GM23248 (cell line): ENCODE data around the gene TAF1C. TPM values are rescaled to one million over a fixed set of nuclear protein-coding genes. Genes with fewer than 3 reads are reported as not detected.

Source experiments
- DNase-seq: peaks from one replicate; pipeline ENCODE4 v3.0.0-alpha.2; 2015
- H2AFZ ChIP-seq: fragments of 200-600 bp; sonication (generic); 2 replicates; pipeline ENCODE4 v1.6.1; 2016; ENCODE audit warnings: antibody characterized with exemption
- H3F3A ChIP-seq: fragments of 200-600 bp; sonication (generic); 2 replicates; pipeline ENCODE4 v1.6.1; 2016; ENCODE audit warnings: mild to moderate bottlenecking, antibody characterized with exemption, mixed run types; ENCODE audit not compliant: insufficient read depth
- H3K27ac ChIP-seq: fragments of 200-600 bp; sonication (generic); 2 replicates; pipeline ENCODE4 v1.5.1; 2016; ENCODE audit warnings: mild to moderate bottlenecking
- H3K27me3 ChIP-seq: fragments of 200-600 bp; sonication (generic); replicated peaks from 2 replicates; pipeline ENCODE4 v1.6.1; 2016; ENCODE audit warnings: mild to moderate bottlenecking; ENCODE audit not compliant: insufficient read depth
- H3K36me3 ChIP-seq: fragments of 200-600 bp; sonication (generic); 2 replicates; pipeline ENCODE4 v1.6.1; 2016; ENCODE audit warnings: low read depth, mild to moderate bottlenecking
- H3K4me1 ChIP-seq: fragments of 200-600 bp; sonication (generic); 2 replicates; pipeline ENCODE4 v1.6.1; 2016; ENCODE audit warnings: mild to moderate bottlenecking; ENCODE audit not compliant: insufficient read depth
- H3K4me2 ChIP-seq: fragments of 200-600 bp; sonication (generic); one replicate; pipeline ENCODE4 v1.6.1; 2016; ENCODE audit warnings: mild to moderate bottlenecking; ENCODE audit not compliant: unreplicated experiment
- H3K4me3 ChIP-seq: fragments of 200-600 bp; sonication (generic); 2 replicates; pipeline ENCODE4 v1.5.1; 2016; ENCODE audit warnings: mild to moderate bottlenecking
- H3K79me2 ChIP-seq: fragments of 200-600 bp; sonication (generic); 2 replicates; pipeline ENCODE4 v1.6.1; 2016; ENCODE audit warnings: mild to moderate bottlenecking; ENCODE audit not compliant: insufficient read depth
- H3K9ac ChIP-seq: fragments of 200-600 bp; sonication (generic); 2 replicates; pipeline ENCODE4 v1.6.1; 2016; ENCODE audit warnings: mild to moderate bottlenecking
- H3K9me2 ChIP-seq: fragments of 200-600 bp; sonication (generic); 2 replicates; pipeline ENCODE4 v1.6.1; 2016; ENCODE audit warnings: mixed run types, mild to moderate bottlenecking, moderate library complexity; ENCODE audit not compliant: insufficient read depth
- H3K9me3 ChIP-seq: fragments of 200-600 bp; sonication (generic); one replicate; pipeline ENCODE4 v1.6.1; 2017; ENCODE audit warnings: low read depth
- H4K20me1 ChIP-seq: fragments of 200-600 bp; sonication (generic); 2 replicates; pipeline ENCODE4 v1.6.0; 2016; ENCODE audit not compliant: insufficient read depth
- EZH2 ChIP-seq: fragments of 200-600 bp; sonication (generic); IDR thresholded peaks from 2 replicates; pipeline ENCODE4 v1.6.1; 2018; ENCODE audit warnings: antibody characterized with exemption, mild to moderate bottlenecking; ENCODE audit not compliant: insufficient read depth, poor library complexity, severe bottlenecking
- EZH2phosphoT487 ChIP-seq: fragments of 200-600 bp; sonication (generic); IDR thresholded peaks from 2 replicates; pipeline ENCODE4 v1.6.1; 2018; ENCODE audit warnings: antibody characterized with exemption, moderate library complexity, mild to moderate bottlenecking, low read depth; ENCODE audit not compliant: insufficient read depth
- WGBS, 2 experiments: methylation state at CpG; one replicate each; pipeline ENCODE4 v1.1.6; 2015 to 2017; ENCODE audit warnings: low lambda C conversion rate in 2 of 2, low coverage in 1 of 2; ENCODE audit errors: missing lambda C conversion rate in 2 of 2; 5-methylcytosine and 5-hydroxymethylcytosine counted together
- in situ Hi-C: fragments of 300-500 bp; cut with MboI; formaldehyde crosslinking; loops from 2 replicates; pipeline ENCODE4 v1.15.0; 2020
- polyA plus RNA-seq: library from polyadenylated mRNA; unstranded; fragments of >200 nt; fragmentation: Nextera tagmentation; extraction: Ambion mirVana; gene quantifications from 2 replicates; pipeline ENCODE4 v1.2.1, GENCODE V29; 2016
- total RNA-seq: library from RNA; depleted of rRNA; stranded (reverse); fragments of >200 nt; shearing (Covaris generic); gene quantifications from 2 replicates; pipeline ENCODE4 v1.2.3, GENCODE V29; 2014

The TAF1C gene
- total and polyA plus RNA-seq, 2 experiments from 2014 or later, result 18.1 to 31.5 TPM

DNA sequence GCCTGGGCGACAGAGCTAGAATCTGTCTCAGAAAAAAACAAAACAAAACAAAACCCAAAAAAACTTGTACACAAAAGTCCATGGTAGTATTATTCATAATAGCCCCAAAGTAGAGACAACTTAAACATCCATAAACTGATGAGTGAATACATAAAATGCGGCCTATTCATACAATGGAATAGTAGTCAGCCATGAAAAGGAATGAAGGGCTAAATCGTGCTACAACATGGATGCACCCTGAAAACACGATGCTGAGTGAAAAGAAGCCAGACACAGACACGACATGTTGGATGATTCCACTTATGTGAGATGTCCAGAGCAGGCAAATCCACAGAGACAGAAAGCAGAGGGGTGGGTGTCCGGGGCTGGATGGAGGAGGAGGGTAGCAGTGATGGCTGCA is 40.7 kb upstream of the TAF1C start:
- WGBS, 2 experiments, result 85% methylated on average over 6 of the region's 6 CpGs
- H3K9ac ChIP-seq, result no peak overlapping the region

GRCh38 chr16:84226026-84226425 is 39.2 kb upstream of the TAF1C start:
- H3K27ac ChIP-seq, result no peak overlapping the region
- H2AFZ ChIP-seq, result no peak overlapping the region
- H3K4me3 ChIP-seq, result no peak overlapping the region
- no peak for TF ChIP-seq EZH2
- no peak for TF ChIP-seq EZH2phosphoT487
- no peak overlapping the region for H3K4me2 ChIP-seq
- H3K4me1 ChIP-seq, result peaks cover 22% of the 10 kb centered on the region
- WGBS, 2 experiments, result 53 to 63% methylated on average over 8 of the region's 8 CpGs
- H3K27me3 ChIP-seq, result no peaks in the 10 kb centered on the region
- no peak overlapping the region for H3K9ac ChIP-seq
- no peaks in the 10 kb centered on the region for H3K9me3 ChIP-seq
- no peaks in the 10 kb centered on the region for H4K20me1 ChIP-seq
- in situ Hi-C loops, result no loop called here
- H3K36me3 ChIP-seq, result no peaks in the 10 kb centered on the region
- no peaks in the 10 kb centered on the region for H3K79me2 ChIP-seq
- H3F3A ChIP-seq, result no peaks in the 10 kb centered on the region
- no peaks in the 10 kb centered on the region for H3K9me2 ChIP-seq
- peak; percentile 26 for DNase-seq

More for the DNA sequence above, 40.7 kb upstream of the TAF1C start:
- H3K9me3 ChIP-seq, result no peaks in the 10 kb centered on the region
- in situ Hi-C loops, result no loop called here
- H4K20me1 ChIP-seq, result no peaks in the 10 kb centered on the region
- no peaks in the 10 kb centered on the region for H3K36me3 ChIP-seq
- H3K27ac ChIP-seq, result no peak overlapping the region
- no peak overlapping the region for H2AFZ ChIP-seq
- no peaks in the 10 kb centered on the region for H3K9me2 ChIP-seq
- no peak for DNase-seq
- H3F3A ChIP-seq, result no peaks in the 10 kb centered on the region
- no peaks in the 10 kb centered on the region for H3K79me2 ChIP-seq
- TF ChIP-seq EZH2phosphoT487 (no peak), EZH2 (no peak)
- H3K4me2 ChIP-seq, result peak overlapping the region; percentile 59
- no peak overlapping the region for H3K4me3 ChIP-seq
- peaks cover 22% of the 10 kb centered on the region for H3K4me1 ChIP-seq
- H3K27me3 ChIP-seq, result no peaks in the 10 kb centered on the region

DNA sequence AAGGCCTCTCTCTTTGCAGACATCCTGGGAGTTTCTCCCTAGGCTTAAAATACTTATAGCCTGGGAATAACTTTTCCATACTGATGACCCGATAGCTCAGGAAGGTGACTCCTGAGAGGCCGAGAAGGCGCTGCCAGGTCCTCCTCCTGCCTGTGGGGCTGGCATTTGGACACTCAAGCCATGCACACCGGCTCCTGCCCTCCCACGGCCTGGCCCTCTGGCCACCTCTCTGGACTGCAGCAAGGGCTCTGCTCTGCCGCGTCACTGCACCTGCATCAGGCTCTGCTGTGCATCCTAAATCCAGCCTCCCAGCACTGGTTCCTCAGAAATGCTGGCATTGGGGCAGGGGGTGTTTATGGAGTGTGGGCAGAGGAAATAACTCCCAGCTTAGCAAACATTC is 38.7 kb upstream of the TAF1C start:
- WGBS, 2 experiments, result 93 to 94% methylated on average over 7 of the region's 7 CpGs

DNA sequence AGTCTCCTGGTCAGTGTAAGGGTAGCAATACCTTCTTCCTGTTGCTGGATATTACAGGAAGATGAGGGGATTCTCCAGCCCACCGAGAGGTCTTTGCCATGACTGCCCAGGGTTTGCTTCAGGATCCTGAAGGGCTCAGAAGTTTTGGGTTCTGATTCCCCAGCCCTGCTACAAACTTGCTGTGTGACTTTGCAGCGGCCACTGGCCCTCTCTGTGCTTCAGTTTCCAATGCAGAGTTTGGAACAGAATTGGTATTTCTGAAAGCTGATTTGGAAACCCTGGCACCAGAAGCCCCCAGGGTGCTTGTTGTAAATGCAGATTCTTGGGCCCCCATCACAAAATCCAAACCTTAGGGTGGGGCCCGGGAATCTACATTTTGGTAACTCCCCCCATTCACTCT is 38.3 kb upstream of the TAF1C start:
- no peaks in the 10 kb centered on the region for H3K9me2 ChIP-seq
- H3K9me3 ChIP-seq, result no peaks in the 10 kb centered on the region
- no peak overlapping the region for H3K27ac ChIP-seq
- H3K36me3 ChIP-seq, result no peaks in the 10 kb centered on the region
- H3K4me2 ChIP-seq, result no peak overlapping the region
- no peak overlapping the region for H3K4me3 ChIP-seq
- peaks cover 22% of the 10 kb centered on the region for H3K4me1 ChIP-seq
- no peaks in the 10 kb centered on the region for H4K20me1 ChIP-seq
- H2AFZ ChIP-seq, result no peak overlapping the region
- DNase-seq, result no peak
- H3K27me3 ChIP-seq, result no peaks in the 10 kb centered on the region
- H3K9ac ChIP-seq, result no peak overlapping the region
- in situ Hi-C loops, result no loop called here
- TF ChIP-seq EZH2phosphoT487 (no peak), EZH2 (no peak)
- 72 to 83% methylated on average over 3 of the region's 3 CpGs for WGBS, 2 experiments
- no peaks in the 10 kb centered on the region for H3F3A ChIP-seq
- no peaks in the 10 kb centered on the region for H3K79me2 ChIP-seq

More for the DNA sequence above, 38.7 kb upstream of the TAF1C start:
- no peak overlapping the region for H3K27ac ChIP-seq
- DNase-seq, result no peak
- no peaks in the 10 kb centered on the region for H3K9me2 ChIP-seq
- no peak overlapping the region for H3K4me2 ChIP-seq
- no peaks in the 10 kb centered on the region for H3K27me3 ChIP-seq
- H3K36me3 ChIP-seq, result no peaks in the 10 kb centered on the region
- H3K4me3 ChIP-seq, result no peak overlapping the region
- no peak overlapping the region for H3K9ac ChIP-seq
- no peaks in the 10 kb centered on the region for H4K20me1 ChIP-seq
- peaks cover 22% of the 10 kb centered on the region for H3K4me1 ChIP-seq
- H2AFZ ChIP-seq, result no peak overlapping the region
- TF ChIP-seq EZH2 (no peak), EZH2phosphoT487 (no peak)
- H3K79me2 ChIP-seq, result no peaks in the 10 kb centered on the region
- in situ Hi-C loops, result no loop called here
- no peaks in the 10 kb centered on the region for H3F3A ChIP-seq
- H3K9me3 ChIP-seq, result no peaks in the 10 kb centered on the region

DNA sequence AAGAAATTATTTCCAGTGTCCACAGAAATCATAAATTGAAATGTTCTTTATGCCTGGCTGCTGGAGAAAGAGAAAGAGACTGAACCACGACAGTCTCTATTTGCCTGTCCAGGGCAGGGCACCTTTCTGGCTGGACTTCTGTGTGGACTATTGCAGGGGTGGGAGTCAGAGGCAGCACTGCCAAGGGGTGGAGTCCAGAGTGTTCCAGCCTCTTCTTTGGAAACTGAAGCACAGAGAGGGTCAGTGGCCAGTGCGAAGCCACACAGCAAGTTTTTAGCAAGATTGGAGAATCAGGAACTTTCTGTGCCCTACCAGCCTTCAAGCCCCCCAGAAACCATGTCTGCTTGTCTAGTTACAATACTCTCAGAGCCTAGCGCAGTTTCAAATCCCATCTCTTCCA is 37.7 kb upstream of the TAF1C start:
- no peaks in the 10 kb centered on the region for H4K20me1 ChIP-seq
- no peak for DNase-seq
- H3K4me1 ChIP-seq, result peaks cover 19% of the 10 kb centered on the region
- no peaks in the 10 kb centered on the region for H3K79me2 ChIP-seq
- H3K27ac ChIP-seq, result no peak overlapping the region
- no peak overlapping the region for H3K9ac ChIP-seq
- H3K9me2 ChIP-seq, result no peaks in the 10 kb centered on the region
- in situ Hi-C loops, result no loop called here
- no peaks in the 10 kb centered on the region for H3K27me3 ChIP-seq
- H3K4me2 ChIP-seq, result no peak overlapping the region
- H3K9me3 ChIP-seq, result no peaks in the 10 kb centered on the region
- WGBS, 2 experiments, result 74 to 84% methylated on average over 3 of the region's 3 CpGs
- H3F3A ChIP-seq, result no peaks in the 10 kb centered on the region
- no peak overlapping the region for H2AFZ ChIP-seq
- no peak overlapping the region for H3K4me3 ChIP-seq
- TF ChIP-seq EZH2 (no peak), EZH2phosphoT487 (no peak)
- H3K36me3 ChIP-seq, result no peaks in the 10 kb centered on the region
